Activated CD4-positive, alpha-beta T cell treated with anti-CD3 and anti-CD28 coated beads for 36 hours (primary cell): ENCODE data around the gene RSBN1L. TPM values are rescaled to one million over a fixed set of nuclear protein-coding genes. Genes with fewer than 3 reads are reported as not detected.

Experiments used
- ATAC-seq: fragments of 200-7000 bp; cut with Tn5 transposase; one replicate; pipeline ENCODE4 v1.10.0; 2021; ENCODE audit warnings: mild to moderate bottlenecking, moderate library complexity
- CTCF ChIA-PET: fragments of 350-600 bp; sonication (Branson Sonifier 250); formaldehyde crosslinking; loops from one replicate; lab custom pipeline; 2021; ENCODE audit warnings: antibody characterized with exemption; lab: Charles Lee
- POLR2A ChIA-PET: fragments of 350-600 bp; sonication (Branson Sonifier 250); formaldehyde crosslinking; loops from one replicate; lab custom pipeline; 2021; ENCODE audit warnings: antibody characterized with exemption, inconsistent platforms; lab: Charles Lee
- DNase-seq: peaks from one replicate; pipeline ENCODE4 v3.0.0-alpha.2; 2020
- H3K27ac Mint-ChIP-seq: one replicate; pipeline ENCODE4 v1.8.0; 2021; ENCODE audit warnings: mixed read lengths
- H3K27me3 Mint-ChIP-seq: one replicate; pipeline ENCODE4 v1.8.0; 2021; ENCODE audit warnings: mixed read lengths
- H3K36me3 Mint-ChIP-seq: one replicate; pipeline ENCODE4 v1.8.0; 2021; ENCODE audit warnings: low read depth, mixed read lengths
- H3K4me1 Mint-ChIP-seq: one replicate; pipeline ENCODE4 v1.8.0; 2021; ENCODE audit warnings: mixed read lengths
- H3K4me3 Mint-ChIP-seq: one replicate; pipeline ENCODE4 v1.8.0; 2021; ENCODE audit warnings: mild to moderate bottlenecking, moderate library complexity, mixed read lengths
- H3K9me3 Mint-ChIP-seq: one replicate; pipeline ENCODE4 v1.8.0; 2021; ENCODE audit warnings: low read depth, mixed read lengths
- intact Hi-C, 2 experiments: fragments of 100-400 bp; cut with DNase I in 1 of 2; cut with micrococcal nuclease in 1 of 2; formaldehyde crosslinking; loops; one replicate each; pipeline versions ENCODE4 v1.14.2 to v1.15.1; 2022 to 2024; cut with DNase I, micrococcal nuclease
- total RNA-seq, 2 experiments: library from RNA; stranded (reverse); gene quantifications; one replicate each; pipeline ENCODE4 v1.2.3, GENCODE V29; 2021

Gene RSBN1L
- total RNA-seq, 2 experiments from 2014 or later, result 21.0 to 26.3 TPM

- Mint-ChIP-seq H3K27me3 (no peaks in the 10 kb centered on the region), H3K36me3 (peaks cover 38% of the 10 kb centered on the region), H3K4me3 (no peak overlapping the region), H3K27ac (no peak overlapping the region), H3K9me3 (peaks cover 38% of the 10 kb centered on the region), H3K4me1 (peaks cover 27% of the 10 kb centered on the region)
- intact Hi-C loops, result no loop called here
- ATAC-seq (no peak), DNase-seq (no peak)
- ChIA-PET POLR2A (no interaction called here), CTCF (no interaction called here)
These were observed 128.4 kb downstream of the RSBN1L start for GRCh38 chr7:77824636-77825035.

GRCh38 chr7:77825131-77825530, 128.9 kb downstream of the RSBN1L start:
- Mint-ChIP-seq H3K36me3 (peaks cover 33% of the 10 kb centered on the region), H3K27me3 (no peaks in the 10 kb centered on the region), H3K9me3 (peaks cover 36% of the 10 kb centered on the region), H3K27ac (no peak overlapping the region), H3K4me1 (peaks cover 30% of the 10 kb centered on the region), H3K4me3 (no peak overlapping the region)
- DNase-seq (no peak), ATAC-seq (no peak)
- CTCF ChIA-PET, result no interaction called here
- intact Hi-C loops, result no loop called here
- POLR2A ChIA-PET, result interaction anchor here (0.7 kb wide), 1 partner anchor 138 kb away, joined by 3 read pairs; no protein-coding TSS in a partner anchor

- no peak overlapping the region for H3K27ac Mint-ChIP-seq
- DNase-seq, result no peak
- peaks cover 22% of the 10 kb centered on the region for H3K36me3 Mint-ChIP-seq
- no peaks in the 10 kb centered on the region for H3K27me3 Mint-ChIP-seq
- H3K9me3 Mint-ChIP-seq, result peaks cover 25% of the 10 kb centered on the region
- intact Hi-C loops, result no loop called here
- no peak overlapping the region for H3K4me3 Mint-ChIP-seq
- peaks cover 40% of the 10 kb centered on the region for H3K4me1 Mint-ChIP-seq
- POLR2A ChIA-PET, result no interaction called here
- CTCF ChIA-PET, result no interaction called here
- ATAC-seq, result no peak
These were observed 130.0 kb downstream of the RSBN1L start for GRCh38 chr7:77826300-77826699.

GRCh38 chr7:77827999-77828398, 131.7 kb downstream of the RSBN1L start:
- Mint-ChIP-seq H3K27me3 (no peaks in the 10 kb centered on the region), H3K4me1 (peaks cover 49% of the 10 kb centered on the region), H3K4me3 (no peak overlapping the region), H3K27ac (no peak overlapping the region), H3K9me3 (peaks cover 15% of the 10 kb centered on the region), H3K36me3 (peaks cover 10% of the 10 kb centered on the region)
- POLR2A ChIA-PET, result no interaction called here
- no peak for ATAC-seq
- CTCF ChIA-PET, result interaction anchor here (0.9 kb wide), 1 partner anchor 16 kb away, joined by 3 read pairs; no protein-coding TSS in a partner anchor
- intact Hi-C loops, result no loop called here
- DNase-seq, result no peak

- Mint-ChIP-seq H3K4me1 (peaks cover 58% of the 10 kb centered on the region), H3K27me3 (no peaks in the 10 kb centered on the region), H3K4me3 (no peak overlapping the region), H3K36me3 (peaks cover 3% of the 10 kb centered on the region), H3K9me3 (peaks cover 4% of the 10 kb centered on the region), H3K27ac (peak overlapping the region; percentile 71)
- ATAC-seq (no peak), DNase-seq (no peak)
- ChIA-PET CTCF (interaction anchor here (0.7 to 1.3 kb wide), 2 partner anchors 32 to 151 kb away, joined by 3 to 7 read pairs; partner anchors contain the start of genes PHTF2 and TMEM60), POLR2A (no interaction called here)
- intact Hi-C loops, result loop anchor here (1.0 to 5.0 kb wide), 3 partner anchors 28 to 51 kb away; partner anchors contain the start of genes PHTF2 (in 2 of the 2) and TMEM60 (in 2 of the 2)
These were observed 134.5 kb downstream of the RSBN1L start for GRCh38 chr7:77830649-77831355.

- peak overlapping the region; percentile 71 for H3K27ac Mint-ChIP-seq
- intact Hi-C loops, result loop anchor here (1.0 to 5.0 kb wide), 3 partner anchors 29 to 51 kb away; partner anchors contain the start of genes PHTF2 (in 2 of the 2) and TMEM60 (in 2 of the 2)
- CTCF ChIA-PET, result interaction anchor here (0.6 to 1.3 kb wide), 2 partner anchors 32 to 72 kb away, joined by 4 to 7 read pairs; partner anchors contain the start of genes PHTF2 and TMEM60
- peaks cover 55% of the 10 kb centered on the region for H3K4me1 Mint-ChIP-seq
- peaks cover 7% of the 10 kb centered on the region for H3K36me3 Mint-ChIP-seq
- peak; percentile 77 for ATAC-seq
- DNase-seq, result peak; percentile 66
- no peak overlapping the region for H3K4me3 Mint-ChIP-seq
- POLR2A ChIA-PET, result interaction anchor here (0.6 kb wide), 1 partner anchor 174 kb away, joined by 9 read pairs; no protein-coding TSS in a partner anchor
- no peaks in the 10 kb centered on the region for H3K27me3 Mint-ChIP-seq
- H3K9me3 Mint-ChIP-seq, result peaks cover under 1% of the 10 kb centered on the region
These were observed 135.2 kb downstream of the RSBN1L start for GRCh38 chr7:77831481-77831880.

GRCh38 chr7:77831953-77832352, 135.7 kb downstream of the RSBN1L start:
- Mint-ChIP-seq H3K9me3 (no peaks in the 10 kb centered on the region), H3K36me3 (peaks cover 7% of the 10 kb centered on the region), H3K27ac (no peak overlapping the region), H3K27me3 (no peaks in the 10 kb centered on the region), H3K4me1 (peaks cover 53% of the 10 kb centered on the region), H3K4me3 (no peak overlapping the region)
- ChIA-PET POLR2A (interaction anchor here (0.6 kb wide), 1 partner anchor 174 kb away, joined by 9 read pairs; no protein-coding TSS in a partner anchor), CTCF (interaction anchor here (0.6 to 1.3 kb wide), 2 partner anchors 33 to 71 kb away, joined by 4 to 7 read pairs; partner anchors contain the start of genes PHTF2 and TMEM60)
- intact Hi-C loops, result loop anchor here (1.0 to 5.0 kb wide), 3 partner anchors 29 to 50 kb away; partner anchors contain the start of genes PHTF2 (in 2 of the 2) and TMEM60 (in 2 of the 2)
- DNase-seq (no peak), ATAC-seq (peak; percentile 15)

Other genes starting within 250 kb of the RSBN1L start
- 10 to 100 TPM in 1 of 2 experiments, 1 to 10 TPM in 1; 8.5 to 12.0 TPM for gene PTPN12, start 159.2 kb upstream of the RSBN1L start, total RNA-seq
- gene TMEM60, start 102.0 kb downstream of the RSBN1L start, total RNA-seq, result 10 to 100 TPM in 1 of 2 experiments, 1 to 10 TPM in 1; 7.9 to 10.1 TPM
- gene PHTF2, start 102.3 kb downstream of the RSBN1L start, total RNA-seq, result 10 to 100 TPM; 25.5 to 26.7 TPM